Stimulated activated effector memory CD8-positive, alpha-beta T cell treated with anti-CD3 and anti-CD28 coated beads, Interleukin-12 subunit alpha, Interleukin-12 subunit beta, amount 100 ng/mL, for 72 hours (primary cell): ENCODE data around the gene PDE8B.

Experiments
- ATAC-seq: fragments of 150-1000 bp; cut with Tn5 transposase; 2 replicates; pipeline ENCODE4 v1.10.0; 2021
- DNase-seq, 2 donors: peaks; one replicate each; pipeline ENCODE4 v3.0.0; 2021 to 2022; ENCODE audit warnings: low spot score in 2 of 2
- H3K27ac Mint-ChIP-seq: one replicate; pipeline ENCODE4 v1.8.0; 2022; ENCODE audit warnings: mild to moderate bottlenecking, mixed read lengths
- H3K36me3 Mint-ChIP-seq: one replicate; pipeline ENCODE4 v1.8.0; 2022; ENCODE audit warnings: mild to moderate bottlenecking, mixed read lengths
- H3K4me1 Mint-ChIP-seq: one replicate; pipeline ENCODE4 v1.8.0; 2022; ENCODE audit warnings: mixed read lengths
- H3K4me3 Mint-ChIP-seq: one replicate; pipeline ENCODE4 v1.8.0; 2022; ENCODE audit warnings: mild to moderate bottlenecking, mixed read lengths
- H3K9me3 Mint-ChIP-seq: one replicate; pipeline ENCODE4 v1.8.0; 2022; ENCODE audit warnings: mixed read lengths

Gene PDE8B

GRCh38 chr5:77309140-77309539 lies 98.7 kb downstream of the PDE8B start:
- Mint-ChIP-seq H3K36me3 (no peaks in the 10 kb centered on the region), H3K4me3 (no peak overlapping the region), H3K27ac (no peak overlapping the region), H3K9me3 (no peaks in the 10 kb centered on the region), H3K4me1 (no peaks in the 10 kb centered on the region)
- DNase-seq (no peak), ATAC-seq (no peak)

- no peak for ATAC-seq
- no peak overlapping the region for H3K4me3 Mint-ChIP-seq
Measured at GRCh38 chr5:77310494-77311213, 100.2 kb downstream of the PDE8B start.

GRCh38 chr5:77311214-77311571 lies 100.7 kb downstream of the PDE8B start:
- ATAC-seq (no peak), DNase-seq (no peak)

More at GRCh38 chr5:77310494-77311213, 100.2 kb downstream of the PDE8B start:
- no peaks in the 10 kb centered on the region for H3K36me3 Mint-ChIP-seq
- H3K4me1 Mint-ChIP-seq: no peaks in the 10 kb centered on the region
- no peak for DNase-seq
- H3K9me3 Mint-ChIP-seq: no peaks in the 10 kb centered on the region
- H3K27ac Mint-ChIP-seq: no peak overlapping the region

GRCh38 chr5:77312413-77312812 lies 101.9 kb downstream of the PDE8B start:
- Mint-ChIP-seq H3K9me3 (no peaks in the 10 kb centered on the region), H3K4me3 (no peak overlapping the region), H3K4me1 (no peaks in the 10 kb centered on the region), H3K36me3 (no peaks in the 10 kb centered on the region), H3K27ac (no peak overlapping the region)
- DNase-seq: no peak
- no peak for ATAC-seq

More at GRCh38 chr5:77311214-77311571, 100.7 kb downstream of the PDE8B start:
- Mint-ChIP-seq H3K36me3 (no peaks in the 10 kb centered on the region), H3K4me3 (no peak overlapping the region), H3K27ac (no peak overlapping the region), H3K4me1 (no peaks in the 10 kb centered on the region), H3K9me3 (no peaks in the 10 kb centered on the region)

GRCh38 chr5:77316871-77317661 lies 106.6 kb downstream of the PDE8B start:
- H3K9me3 Mint-ChIP-seq: no peaks in the 10 kb centered on the region
- no peak overlapping the region for H3K27ac Mint-ChIP-seq
- DNase-seq (no peak), ATAC-seq (no peak)
- no peaks in the 10 kb centered on the region for H3K4me1 Mint-ChIP-seq
- H3K4me3 Mint-ChIP-seq: no peak overlapping the region
- no peaks in the 10 kb centered on the region for H3K36me3 Mint-ChIP-seq

- Mint-ChIP-seq H3K4me3 (no peak overlapping the region), H3K36me3 (no peaks in the 10 kb centered on the region), H3K4me1 (no peaks in the 10 kb centered on the region), H3K27ac (no peak overlapping the region), H3K9me3 (no peaks in the 10 kb centered on the region)
- DNase-seq (no peak), ATAC-seq (no peak)
Measured at GRCh38 chr5:77318060-77318459, 107.6 kb downstream of the PDE8B start.

- no peaks in the 10 kb centered on the region for H3K9me3 Mint-ChIP-seq
- no peak overlapping the region for H3K4me3 Mint-ChIP-seq
- no peak for DNase-seq
- H3K4me1 Mint-ChIP-seq: no peaks in the 10 kb centered on the region
- no peak for ATAC-seq
- H3K36me3 Mint-ChIP-seq: no peaks in the 10 kb centered on the region
- no peak overlapping the region for H3K27ac Mint-ChIP-seq
Measured at GRCh38 chr5:77319117-77319804, 108.8 kb downstream of the PDE8B start.

- Mint-ChIP-seq H3K36me3 (no peaks in the 10 kb centered on the region), H3K9me3 (no peaks in the 10 kb centered on the region), H3K4me1 (no peaks in the 10 kb centered on the region), H3K27ac (no peak overlapping the region), H3K4me3 (no peak overlapping the region)
- DNase-seq: no peak
- peak; percentile 13 for ATAC-seq
Measured at GRCh38 chr5:77321793-77322394, 111.4 kb downstream of the PDE8B start.

- Mint-ChIP-seq H3K4me1 (no peaks in the 10 kb centered on the region), H3K36me3 (no peaks in the 10 kb centered on the region), H3K4me3 (no peak overlapping the region), H3K9me3 (no peaks in the 10 kb centered on the region), H3K27ac (no peak overlapping the region)
- ATAC-seq (peak; percentile 19), DNase-seq (no peak)
Measured at GRCh38 chr5:77322406-77322805, 111.9 kb downstream of the PDE8B start.

GRCh38 chr5:77325921-77326541 lies 115.6 kb downstream of the PDE8B start:
- H3K27ac Mint-ChIP-seq: no peak overlapping the region
- H3K4me1 Mint-ChIP-seq: peaks cover 8% of the 10 kb centered on the region
- no peak overlapping the region for H3K4me3 Mint-ChIP-seq
- ATAC-seq (no peak), DNase-seq (no peak)
- no peaks in the 10 kb centered on the region for H3K9me3 Mint-ChIP-seq
- no peaks in the 10 kb centered on the region for H3K36me3 Mint-ChIP-seq

GRCh38 chr5:77326986-77327734 lies 116.7 kb downstream of the PDE8B start:
- ATAC-seq (no peak), DNase-seq (no peak)
- Mint-ChIP-seq H3K36me3 (no peaks in the 10 kb centered on the region), H3K27ac (no peak overlapping the region), H3K9me3 (no peaks in the 10 kb centered on the region), H3K4me1 (peaks cover 8% of the 10 kb centered on the region), H3K4me3 (no peak overlapping the region)

GRCh38 chr5:77328930-77329647 lies 118.6 kb downstream of the PDE8B start:
- Mint-ChIP-seq H3K9me3 (no peaks in the 10 kb centered on the region), H3K4me3 (no peak overlapping the region), H3K36me3 (no peaks in the 10 kb centered on the region), H3K4me1 (peaks cover 8% of the 10 kb centered on the region), H3K27ac (no peak overlapping the region)
- DNase-seq: no peak
- ATAC-seq: peak; percentile 77

GRCh38 chr5:77329664-77330430 lies 119.4 kb downstream of the PDE8B start:
- DNase-seq: no peak
- Mint-ChIP-seq H3K4me3 (no peak overlapping the region), H3K9me3 (no peaks in the 10 kb centered on the region), H3K4me1 (peaks cover 8% of the 10 kb centered on the region), H3K27ac (no peak overlapping the region), H3K36me3 (no peaks in the 10 kb centered on the region)
- no peak for ATAC-seq
